HEK293 (cell line): ENCODE results near the gene ZNF223.

Experiments used
- ATF2 ChIP-seq: fragments of 450-650 bp; formaldehyde crosslinking; IDR thresholded peaks from 2 replicates; pipeline ENCODE4 v1.5.1; 2016; ENCODE audit warnings: missing biosample characterization, missing genetic modification characterization, low read depth
- BCL11B ChIP-seq: fragments of 450-650 bp; formaldehyde crosslinking; IDR thresholded peaks from 2 replicates; pipeline ENCODE4 v1.5.1; 2016; ENCODE audit warnings: low read depth, missing biosample characterization, missing genetic modification characterization
- FEZF1 ChIP-seq: fragments of 450-650 bp; formaldehyde crosslinking; IDR thresholded peaks from 2 replicates; pipeline ENCODE4 v1.5.1; 2016; ENCODE audit warnings: missing biosample characterization, missing genetic modification characterization
- GLIS2 ChIP-seq: fragments of 450-650 bp; formaldehyde crosslinking; IDR thresholded peaks from 2 replicates; pipeline ENCODE4 v1.5.1; 2016; ENCODE audit warnings: missing biosample characterization, missing genetic modification characterization
- KLF17 ChIP-seq: fragments of 450-650 bp; formaldehyde crosslinking; IDR thresholded peaks from 2 replicates; pipeline ENCODE4 v1.5.1; 2016; ENCODE audit warnings: missing biosample characterization, missing genetic modification characterization
- KLF7 ChIP-seq: fragments of 450-650 bp; formaldehyde crosslinking; IDR thresholded peaks from 2 replicates; pipeline ENCODE4 v1.5.1; 2016; ENCODE audit warnings: missing biosample characterization, missing genetic modification characterization, borderline replicate concordance
- TCF7L2 ChIP-seq: IDR thresholded peaks from 2 replicates; pipeline ENCODE4 v1.6.1; 2011; ENCODE audit warnings: low read depth, mild to moderate bottlenecking, inconsistent platforms, low read length, moderate library complexity, borderline replicate concordance
- ZBTB20 ChIP-seq: fragments of 450-650 bp; formaldehyde crosslinking; IDR thresholded peaks from 2 replicates; pipeline ENCODE4 v1.5.1; 2016; ENCODE audit warnings: missing biosample characterization, missing genetic modification characterization
- ZFP37 ChIP-seq: fragments of 450-650 bp; formaldehyde crosslinking; IDR thresholded peaks from 2 replicates; pipeline ENCODE4 v1.5.1; 2016; ENCODE audit warnings: missing biosample characterization, missing genetic modification characterization
- ZFP69B ChIP-seq: fragments of 450-650 bp; formaldehyde crosslinking; IDR thresholded peaks from 2 replicates; pipeline ENCODE4 v1.5.1; 2016; ENCODE audit warnings: missing biosample characterization, missing genetic modification characterization
- ZNF112 ChIP-seq: fragments of 450-650 bp; formaldehyde crosslinking; IDR thresholded peaks from 2 replicates; pipeline ENCODE4 v1.5.0; 2017; ENCODE audit warnings: missing biosample characterization, missing genetic modification characterization
- ZNF114 ChIP-seq: fragments of 450-650 bp; formaldehyde crosslinking; IDR thresholded peaks from 2 replicates; pipeline ENCODE4 v1.5.0; 2017; ENCODE audit warnings: missing biosample characterization, missing genetic modification characterization
- ZNF138 ChIP-seq: fragments of 450-650 bp; formaldehyde crosslinking; IDR thresholded peaks from 2 replicates; pipeline ENCODE4 v1.5.1; 2016; ENCODE audit warnings: missing biosample characterization, missing genetic modification characterization, borderline replicate concordance
- ZNF175 ChIP-seq: fragments of 450-650 bp; formaldehyde crosslinking; IDR thresholded peaks from 2 replicates; pipeline ENCODE4 v1.5.1; 2016; ENCODE audit warnings: missing biosample characterization, missing genetic modification characterization
- ZNF23 ChIP-seq: fragments of 450-650 bp; formaldehyde crosslinking; IDR thresholded peaks from 2 replicates; pipeline ENCODE4 v1.5.1; 2016; ENCODE audit warnings: missing biosample characterization, missing genetic modification characterization, borderline replicate concordance
- ZNF280C ChIP-seq: fragments of 450-650 bp; formaldehyde crosslinking; IDR thresholded peaks from 2 replicates; pipeline ENCODE4 v1.5.1; 2016; ENCODE audit warnings: missing biosample characterization, missing genetic modification characterization
- ZNF280D ChIP-seq: fragments of 450-650 bp; formaldehyde crosslinking; IDR thresholded peaks from 2 replicates; pipeline ENCODE4 v1.5.1; 2016; ENCODE audit warnings: missing biosample characterization, missing genetic modification characterization
- ZNF394 ChIP-seq: fragments of 450-650 bp; formaldehyde crosslinking; IDR thresholded peaks from 2 replicates; pipeline ENCODE4 v1.5.1; 2016; ENCODE audit warnings: missing biosample characterization, missing genetic modification characterization, mild to moderate bottlenecking, moderate library complexity, borderline replicate concordance
- ZNF404 ChIP-seq: fragments of 450-650 bp; formaldehyde crosslinking; IDR thresholded peaks from 2 replicates; pipeline ENCODE4 v1.5.1; 2017; ENCODE audit warnings: missing biosample characterization, missing genetic modification characterization
- ZNF433 ChIP-seq: fragments of 450-650 bp; formaldehyde crosslinking; IDR thresholded peaks from 2 replicates; pipeline ENCODE4 v1.5.1; 2016; ENCODE audit warnings: missing biosample characterization, missing genetic modification characterization, low read depth
- ZNF473 ChIP-seq: fragments of 450-650 bp; formaldehyde crosslinking; IDR thresholded peaks from 2 replicates; pipeline ENCODE4 v1.5.1; 2017; ENCODE audit warnings: missing biosample characterization, missing genetic modification characterization
- ZNF600 ChIP-seq: fragments of 450-650 bp; formaldehyde crosslinking; IDR thresholded peaks from 2 replicates; pipeline ENCODE4 v1.5.1; 2016; ENCODE audit warnings: missing biosample characterization, missing genetic modification characterization
- ZNF768 ChIP-seq: fragments of 450-650 bp; formaldehyde crosslinking; IDR thresholded peaks from 2 replicates; pipeline ENCODE4 v1.5.1; 2018; ENCODE audit warnings: missing biosample characterization, mild to moderate bottlenecking, missing genetic modification characterization
- ZNF785 ChIP-seq: fragments of 450-650 bp; formaldehyde crosslinking; IDR thresholded peaks from 2 replicates; pipeline ENCODE4 v1.5.1; 2016; ENCODE audit warnings: missing biosample characterization, missing genetic modification characterization
- ZNF837 ChIP-seq: fragments of 450-650 bp; formaldehyde crosslinking; IDR thresholded peaks from 2 replicates; pipeline ENCODE4 v1.5.1; 2016; ENCODE audit warnings: missing biosample characterization, missing genetic modification characterization
- ZNF843 ChIP-seq: fragments of 450-650 bp; formaldehyde crosslinking; IDR thresholded peaks from 2 replicates; pipeline ENCODE4 v1.5.1; 2016; ENCODE audit warnings: missing biosample characterization, missing genetic modification characterization
- ZSCAN16 ChIP-seq: fragments of 450-650 bp; formaldehyde crosslinking; IDR thresholded peaks from 2 replicates; pipeline ENCODE4 v1.5.1; 2016; ENCODE audit warnings: missing biosample characterization, missing genetic modification characterization
- ZSCAN4 ChIP-seq: fragments of 450-650 bp; formaldehyde crosslinking; IDR thresholded peaks from 2 replicates; pipeline ENCODE4 v1.5.1; 2017; ENCODE audit warnings: missing biosample characterization, missing genetic modification characterization
- ZSCAN5A ChIP-seq: fragments of 450-650 bp; formaldehyde crosslinking; IDR thresholded peaks from 2 replicates; pipeline ENCODE4 v1.5.1; 2016; ENCODE audit warnings: missing biosample characterization, missing genetic modification characterization
- ZXDB ChIP-seq: fragments of 450-650 bp; formaldehyde crosslinking; IDR thresholded peaks from 2 replicates; pipeline ENCODE4 v1.5.1; 2016; ENCODE audit warnings: missing biosample characterization, missing genetic modification characterization

The ZNF223 gene

GRCh38 chr19:44093931-44094765 lies 42.3 kb downstream of the ZNF223 start, which contains the start of gene ZNF224 (continued):
- TF ChIP-seq KLF17 (tag by site-specific recombination) (no peak; the same call in 1 of the 2 replicates), ZNF433 (no peak), ZSCAN4 (no peak), FEZF1 (no peak), KLF7 (tag by site-specific recombination) (no peak), ZSCAN5A (no peak), ZFP37 (peak; percentile 85), ZNF837 (no peak), ZNF114 (tag by site-specific recombination) (no peak), ATF2 (tag by site-specific recombination) (no peak), TCF7L2 (no peak), ZFP69B (tag by site-specific recombination) (peak; percentile 17; the same call in 1 of the 2 replicates), ZNF473 (no peak), ZNF600 (peak; percentile 97), ZSCAN16 (tag by site-specific recombination) (no peak), ZXDB (tag by site-specific recombination) (peak; percentile 85; the same call in 1 of the 2 replicates), ZNF394 (tag by site-specific recombination) (peak; percentile 82), ZNF280D (tag by site-specific recombination) (0 out of 2 replicates have a peak, but pooled peaks have one; percentile 2), ZNF785 (tag by site-specific recombination) (peak; percentile 76; the same call in 1 of the 2 replicates), ZNF23 (tag by site-specific recombination) (no peak), GLIS2 (tag by site-specific recombination) (no peak; the same call in 1 of the 2 replicates), ZNF138 (tag by site-specific recombination) (no peak), ZNF175 (no peak), ZNF280C (tag by site-specific recombination) (no peak), ZBTB20 (tag by site-specific recombination) (peak; percentile 99), ZNF112 (no peak), ZNF768 (no peak), ZNF404 (tag by site-specific recombination) (no peak), BCL11B (tag by site-specific recombination) (no peak; the same call in 1 of the 2 replicates), ZNF843 (peak; percentile 21)
